ENCODE data around the gene BMF. TPM values are rescaled to one million over a fixed set of nuclear protein-coding genes. Genes with fewer than 3 reads are reported as not detected.
A peak's percentile ranks its signal among the peaks of the same experiment; 100 is the strongest.
"Not testable (repeated sequence)": the region's sequence is repeated elsewhere in the genome, so short reads cannot be mapped to it uniquely, and the experiment has no call there.

Gene BMF
- total RNA-seq, 1 donor from 2014 or later, result 2.2 TPM

DNA sequence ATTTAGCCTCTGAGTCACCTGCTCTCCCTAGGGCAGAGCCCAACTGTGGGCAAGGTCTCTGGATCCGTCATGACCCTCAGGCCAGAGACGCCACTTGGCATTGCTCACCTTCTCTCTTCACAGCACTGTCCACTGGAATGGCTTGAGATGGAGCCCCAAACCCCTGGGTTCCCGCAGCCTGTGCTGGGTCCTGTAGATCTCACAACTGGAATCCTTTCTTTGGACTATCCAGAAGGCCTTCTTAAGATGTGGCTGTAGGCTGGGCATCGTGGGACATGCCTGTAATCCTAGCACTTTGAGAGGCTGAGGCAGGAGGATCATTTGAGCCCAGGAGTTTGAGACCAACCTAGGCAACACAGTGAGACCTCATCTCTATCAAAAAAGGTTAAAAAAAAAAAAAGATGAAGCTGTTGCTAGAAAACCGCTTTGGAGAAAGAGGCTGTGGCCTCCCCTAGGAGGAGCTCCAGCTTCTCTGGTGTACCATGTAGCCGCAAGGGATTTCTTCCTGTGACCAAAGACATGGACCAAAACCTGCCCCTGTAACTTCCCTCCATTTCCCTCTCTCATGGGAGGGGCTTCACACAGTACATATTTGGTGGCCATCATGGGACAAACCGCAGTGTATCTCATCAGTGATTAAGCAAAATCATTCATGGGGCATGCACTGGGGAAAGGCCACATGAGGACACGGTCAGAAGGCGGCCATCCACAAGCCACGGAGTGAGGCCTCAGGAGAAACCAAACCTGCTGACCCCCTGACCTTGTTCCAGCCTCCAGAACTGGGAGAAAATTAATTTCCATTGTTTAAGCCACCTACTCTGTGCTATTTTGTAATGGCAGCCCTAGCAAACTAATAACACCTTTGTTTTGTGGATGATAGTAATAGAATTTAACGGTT lies 28.9 kb upstream of the BMF start:
- no peak overlapping the region for H3K4me3 ChIP-seq
- intact Hi-C loops (cut with DNase I), result no loop called here

DNA sequence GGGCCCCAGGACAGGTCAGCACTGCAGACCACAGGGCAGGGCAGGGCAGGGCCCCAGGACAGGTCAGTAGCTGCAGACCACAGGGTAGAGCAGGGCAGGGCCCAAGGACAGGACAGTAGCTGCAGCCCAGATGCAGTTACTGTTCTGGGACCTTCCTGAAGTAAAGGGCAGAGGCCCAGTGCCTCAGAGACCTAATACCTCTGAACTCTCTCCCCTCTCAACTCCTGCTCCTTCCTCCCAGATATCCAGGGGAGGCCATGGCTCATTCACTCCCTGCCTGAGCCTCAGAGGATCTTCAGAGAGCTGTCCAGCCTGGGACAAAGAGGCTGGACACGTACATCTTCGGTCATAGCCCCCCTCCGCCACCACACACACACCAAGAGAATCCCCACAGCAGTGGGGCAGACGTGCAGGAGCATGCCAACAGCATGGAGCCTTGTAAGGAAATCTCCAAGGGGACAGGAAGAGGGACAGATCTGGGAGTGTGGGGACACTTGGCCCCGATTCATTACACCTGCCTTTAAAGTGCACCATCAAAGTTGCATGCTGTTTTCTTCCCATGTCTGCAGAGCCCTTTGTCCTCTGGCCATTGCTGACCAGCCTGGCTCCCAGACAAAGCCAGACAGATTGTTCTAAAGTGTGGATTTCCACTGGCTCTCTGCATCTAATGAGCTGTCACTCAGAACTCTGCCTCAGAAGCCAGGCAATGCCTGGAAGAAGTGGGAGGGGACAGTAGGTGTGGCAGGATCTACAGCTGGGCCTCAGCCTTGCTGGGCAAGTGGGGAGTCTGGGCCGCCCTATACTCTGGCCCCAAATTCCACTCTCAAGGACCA lies 28.0 kb upstream of the BMF start:
- no peaks in the 10 kb centered on the region for H3K9me3 ChIP-seq

More for the DNA sequence above, 28.9 kb upstream of the BMF start:
- no peak for TF ChIP-seq CTCF (IDR thresholded peaks at IDR 0.05)
- no peaks in the 10 kb centered on the region for H3K36me3 ChIP-seq
- no peaks in the 10 kb centered on the region for H3K27me3 ChIP-seq
- peak in 1 of 2 donors; percentile 33 for DNase-seq (ENCODE audit: low spot score in 2 of 2)
- H3K27ac ChIP-seq, result no peak overlapping the region
- H3K9me3 ChIP-seq, result no peaks in the 10 kb centered on the region
- H3K4me1 ChIP-seq, result no peaks in the 10 kb centered on the region

GRCh38 chr15:40135846-40136450 lies 27.3 kb upstream of the BMF start:
- H3K27ac ChIP-seq; H3K27me3 ChIP-seq; H3K36me3 ChIP-seq; H3K4me3 ChIP-seq; intact Hi-C loops (cut with DNase I); H3K4me1 ChIP-seq; H3K9me3 ChIP-seq: not testable (repeated sequence)
- DNase-seq (ENCODE audit: low spot score in 2 of 2), result peak in 1 of 2 donors; percentile 33

More for the DNA sequence above, 28.0 kb upstream of the BMF start:
- H3K27me3 ChIP-seq, result no peaks in the 10 kb centered on the region
- no peak for TF ChIP-seq CTCF (IDR thresholded peaks at IDR 0.05)
- no peaks in the 10 kb centered on the region for H3K4me1 ChIP-seq
- no peak overlapping the region for H3K27ac ChIP-seq
- intact Hi-C loops (cut with DNase I), result no loop called here
- H3K4me3 ChIP-seq, result no peak overlapping the region
- DNase-seq (ENCODE audit: low spot score in 2 of 2), result peak in 1 of 2 donors; percentile 47
- H3K36me3 ChIP-seq, result no peaks in the 10 kb centered on the region

DNA sequence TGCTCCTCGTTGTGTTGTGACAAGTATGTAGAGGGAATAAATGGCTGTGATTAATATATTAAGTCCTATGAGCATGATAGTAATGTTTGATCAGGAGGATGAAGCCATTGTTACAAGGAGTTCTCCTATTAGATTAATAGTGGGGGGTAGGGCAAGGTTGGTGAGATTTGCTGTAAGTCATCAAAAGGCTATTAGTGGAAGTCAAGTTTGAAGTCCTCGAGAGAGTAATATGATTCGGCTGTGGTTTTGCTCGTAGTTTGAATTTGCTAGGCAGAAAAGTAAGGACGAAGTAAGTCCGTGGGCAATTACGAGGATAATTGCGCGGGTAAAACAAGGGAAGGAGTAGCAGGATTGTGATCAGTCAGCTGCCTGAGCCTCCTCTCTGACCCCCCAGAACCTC lies 26.2 kb upstream of the BMF start:
- no peaks in the 10 kb centered on the region for H3K9me3 ChIP-seq
- no peak overlapping the region for H3K4me3 ChIP-seq
- no peaks in the 10 kb centered on the region for H3K4me1 ChIP-seq
- H3K27me3 ChIP-seq, result no peaks in the 10 kb centered on the region
- no peaks in the 10 kb centered on the region for H3K36me3 ChIP-seq
- intact Hi-C loops (cut with DNase I), result no loop called here
- H3K27ac ChIP-seq, result no peak overlapping the region
- TF ChIP-seq CTCF (IDR thresholded peaks at IDR 0.05), result no peak
- DNase-seq (ENCODE audit: low spot score in 2 of 2), result no peak

DNA sequence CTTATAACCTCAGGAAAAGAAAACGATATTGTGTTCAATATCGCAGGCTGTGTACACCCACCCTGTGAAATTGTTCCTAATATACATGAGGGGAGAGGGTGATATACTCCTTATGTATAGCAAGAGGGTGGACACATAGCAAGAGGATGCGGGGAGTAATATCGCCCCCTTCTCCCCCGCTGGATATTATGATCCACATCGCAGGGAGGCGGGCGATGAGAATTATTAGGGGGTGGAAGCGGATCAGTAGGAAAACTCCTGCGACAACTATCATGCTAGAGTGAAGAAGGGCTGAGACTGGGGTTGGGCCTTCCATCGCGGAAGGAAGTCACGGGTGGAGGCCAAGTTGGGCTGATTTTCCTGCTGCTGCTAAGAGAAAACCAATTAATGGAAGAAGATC lies 24.9 kb upstream of the BMF start:
- Histone ChIP-seq H3K4me1 (no peaks in the 10 kb centered on the region), H3K27me3 (no peaks in the 10 kb centered on the region), H3K9me3 (no peaks in the 10 kb centered on the region), H3K36me3 (no peaks in the 10 kb centered on the region), H3K27ac (no peak overlapping the region), H3K4me3 (no peak overlapping the region)
- intact Hi-C loops (cut with DNase I), result no loop called here
- DNase-seq (ENCODE audit: low spot score in 2 of 2), result no peak
- no peak for TF ChIP-seq CTCF (IDR thresholded peaks at IDR 0.05)
